ENCODE measurements around the gene CABP7.
"Not testable (repeated sequence)": the region's sequence is repeated elsewhere in the genome, so short reads cannot be mapped to it uniquely, and the experiment has no call there.

The CABP7 gene

DNA sequence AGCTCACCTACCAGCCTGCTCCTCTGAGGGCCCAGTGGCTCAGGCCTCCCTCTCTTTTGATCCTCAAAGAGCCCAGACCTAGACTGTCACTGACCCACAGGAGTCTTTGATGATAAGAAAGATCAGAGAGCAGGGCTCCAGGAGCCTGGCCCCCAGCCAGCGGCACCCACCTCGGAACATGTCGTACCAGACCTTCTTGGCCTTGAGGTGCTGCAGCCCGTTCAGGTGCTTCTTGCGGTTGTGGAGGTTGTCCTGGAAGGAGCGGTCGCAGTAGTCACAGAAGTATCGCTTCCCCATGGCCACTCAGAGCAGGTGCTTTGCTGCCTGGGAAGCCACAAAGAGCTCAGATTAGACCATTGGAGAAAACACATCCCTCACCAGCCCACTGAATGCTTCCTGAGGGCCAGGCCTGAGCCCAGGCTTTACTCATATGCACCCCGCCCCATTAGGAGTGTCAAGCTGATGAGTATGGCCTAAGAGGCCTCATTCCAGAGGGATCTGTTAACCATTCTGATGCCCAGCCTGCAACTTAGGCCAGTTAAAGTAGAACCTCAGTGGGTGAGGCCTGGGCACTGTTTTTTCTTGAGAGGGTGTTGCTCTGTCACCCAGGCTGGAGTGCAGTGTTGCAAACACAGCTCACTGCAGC lies 28.6 kb downstream of the CABP7 start:
- DNase-seq, result no peak

- DNase-seq, result no peak
Measured at GRCh38 chr22:29750029-29750428, 30.2 kb downstream of the CABP7 start.

GRCh38 chr22:29750559-29751538 lies 31.0 kb downstream of the CABP7 start:
- peak in 2 of 14 donors; percentile 13 to 35 for DNase-seq

- no peak for DNase-seq
Measured at GRCh38 chr22:29751669-29752068, 31.9 kb downstream of the CABP7 start.

- peak in 1 of 14 donors; percentile 20 for DNase-seq
Measured at GRCh38 chr22:29753808-29754657, 34.2 kb downstream of the CABP7 start.

DNA sequence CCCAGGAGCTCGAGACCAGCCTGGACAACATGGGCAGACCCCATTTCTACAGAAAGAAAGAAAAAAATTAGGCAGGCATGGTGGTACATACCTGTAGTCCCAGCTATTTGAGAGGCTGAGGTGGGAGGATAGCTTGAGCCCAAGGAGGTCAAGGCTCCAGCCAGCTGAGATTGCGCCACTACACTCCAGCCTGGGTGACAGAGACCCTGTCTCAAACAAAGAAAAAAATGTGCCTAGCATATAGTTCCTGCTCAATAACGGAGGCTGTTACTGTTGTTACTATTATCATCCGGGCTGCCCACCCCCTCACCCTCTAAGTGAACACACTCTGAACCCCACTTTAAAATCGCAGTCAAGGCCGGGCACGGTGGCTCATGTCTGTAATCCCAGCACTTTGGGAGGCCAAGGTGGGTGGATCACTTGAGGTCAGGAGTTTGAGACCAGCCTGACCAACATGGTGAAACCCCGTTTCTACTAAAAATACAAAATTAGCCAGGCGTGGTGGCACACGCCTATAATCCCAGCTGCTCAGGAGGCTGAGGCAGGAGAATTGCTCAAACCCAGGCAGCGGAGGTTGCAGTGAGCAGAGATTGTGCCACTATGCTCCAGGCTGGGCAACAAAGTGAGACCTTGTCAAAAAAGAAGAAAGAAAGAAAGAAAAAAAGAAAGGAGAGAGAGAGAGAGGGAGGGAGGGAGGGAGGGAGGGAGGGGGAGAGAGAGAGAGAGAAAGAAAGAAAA lies 35.0 kb downstream of the CABP7 start:
- DNase-seq, result not testable (repeated sequence)

GRCh38 chr22:29755889-29756288 lies 36.1 kb downstream of the CABP7 start:
- peak in 1 of 14 donors; percentile 48 for DNase-seq

DNA sequence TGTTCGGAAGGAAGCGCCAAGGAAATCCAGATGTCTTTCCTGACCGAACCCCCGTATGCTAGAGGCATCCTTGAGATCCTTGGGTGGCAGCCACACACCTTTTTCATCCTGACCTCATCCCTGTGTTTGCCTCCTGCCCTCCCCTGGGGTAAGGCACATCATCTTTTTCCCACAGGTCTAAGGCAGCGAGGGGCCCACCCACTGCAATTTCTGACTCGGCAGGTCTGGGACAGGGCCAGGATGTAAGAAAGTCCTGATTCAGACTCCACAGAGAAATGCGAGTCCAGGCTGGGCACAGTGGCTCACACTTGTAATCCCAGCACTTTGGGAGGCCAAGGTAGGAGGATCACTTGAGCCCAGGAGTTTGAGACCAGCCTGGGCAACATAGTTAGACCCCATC lies 36.5 kb downstream of the CABP7 start:
- DNase-seq, result no peak

- DNase-seq, result no peak
Measured at GRCh38 chr22:29757096-29757495, 37.3 kb downstream of the CABP7 start.

- no peak for DNase-seq
Measured at GRCh38 chr22:29758068-29758622, 38.3 kb downstream of the CABP7 start.

- no peak for DNase-seq
Measured at GRCh38 chr22:29758959-29759358, 39.2 kb downstream of the CABP7 start.

DNA sequence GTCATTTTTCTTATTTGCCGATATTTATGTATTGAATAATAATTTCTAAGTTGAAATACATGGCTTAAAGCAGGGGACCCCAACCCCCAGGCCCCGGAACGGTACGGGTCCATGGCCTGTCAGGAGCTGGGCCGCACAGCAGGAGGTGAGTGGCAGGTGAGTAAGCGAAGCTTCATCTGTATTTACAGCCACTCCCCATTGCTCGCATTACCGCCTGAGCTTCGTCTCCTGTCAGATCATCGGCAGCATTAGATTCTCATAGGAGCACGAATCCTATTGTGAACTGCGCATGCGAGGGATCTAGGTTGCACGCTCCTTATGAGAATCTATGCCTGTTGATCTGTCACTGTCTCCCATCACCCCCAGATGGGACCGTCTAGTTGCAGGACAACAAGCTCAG lies 42.5 kb downstream of the CABP7 start:
- no peak for DNase-seq

GRCh38 chr22:29765905-29766631 lies 46.3 kb downstream of the CABP7 start:
- DNase-seq, result peak in 2 of 14 donors; percentile 45 to 56

DNA sequence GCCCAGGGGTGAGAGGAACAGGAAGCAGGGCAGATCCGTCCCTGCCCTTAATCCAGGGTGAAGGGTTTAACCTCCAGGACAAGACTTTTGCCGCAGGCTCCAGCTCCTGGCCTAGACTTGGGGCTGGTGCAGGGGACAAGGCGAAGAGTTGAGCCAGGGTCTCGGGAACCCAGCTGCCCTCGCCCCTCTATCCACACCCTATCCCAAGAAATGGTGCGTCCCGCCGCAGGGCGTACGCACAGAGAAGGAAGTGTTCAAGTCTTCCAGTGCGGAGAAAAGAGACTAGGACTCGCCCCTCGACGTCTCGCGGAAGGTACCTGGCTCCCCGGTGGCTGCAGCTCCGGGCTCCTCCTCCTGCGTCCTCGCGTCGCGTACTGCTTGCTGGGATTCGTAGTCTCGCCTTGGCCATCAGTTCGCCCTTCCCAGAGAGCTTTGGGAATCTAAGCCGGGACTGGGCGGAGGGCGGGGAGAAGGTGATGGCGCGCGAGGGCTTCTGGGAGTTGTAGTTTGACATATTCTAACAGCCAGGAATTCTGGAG lies 46.9 kb downstream of the CABP7 start, which contains the start of gene ZMAT5:
Gene ZMAT5, minus strand, starts transcription at position 376 of the 539 bp plus-strand sequence. CDS start 18,463 bp downstream, outside the sequence.
- peak; percentile 45 to 96 (median 88) for DNase-seq

DNA sequence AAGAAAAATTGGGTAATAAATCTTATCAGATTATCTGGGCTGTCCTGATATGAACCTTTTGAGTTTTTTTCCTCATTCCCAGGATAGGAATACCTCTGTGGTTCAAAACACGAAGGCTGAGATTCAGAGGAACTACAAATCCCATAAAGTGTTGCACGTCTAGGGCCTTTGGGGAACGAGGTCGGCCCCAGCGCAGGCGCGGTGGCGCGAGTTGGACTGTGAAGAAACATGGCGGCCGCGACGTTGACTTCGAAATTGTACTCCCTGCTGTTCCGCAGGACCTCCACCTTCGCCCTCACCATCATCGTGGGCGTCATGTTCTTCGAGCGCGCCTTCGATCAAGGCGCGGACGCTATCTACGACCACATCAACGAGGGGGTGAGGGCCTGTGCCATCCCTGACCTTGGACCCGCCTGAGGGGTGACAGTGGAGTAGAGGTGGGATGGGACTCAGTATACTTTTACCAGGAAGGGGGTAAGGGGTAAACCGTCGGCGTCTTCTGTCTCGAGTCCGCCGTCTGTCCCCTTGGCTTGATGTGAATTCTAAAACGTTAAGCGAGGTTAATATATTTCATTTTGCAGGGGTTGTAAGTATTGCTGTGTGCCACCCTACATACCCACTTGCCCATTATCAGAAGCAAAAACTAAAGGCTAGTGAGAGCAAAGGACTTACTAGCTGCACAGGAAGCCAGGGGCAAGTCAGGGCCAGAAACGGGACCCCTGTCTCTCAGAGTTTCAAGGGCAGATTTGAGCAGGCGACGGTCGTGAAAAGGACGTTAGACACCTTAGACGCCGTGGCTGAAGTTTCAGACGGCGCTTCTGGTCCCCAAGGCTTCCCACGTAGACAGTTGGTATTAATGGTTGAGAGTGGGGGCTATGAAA lies 47.6 kb downstream of the CABP7 start, which contains the start of gene UQCR10:
Gene UQCR10, plus strand, starts transcription at position 199 of the 881 bp plus-strand sequence. Its CDS starts 30 bp downstream, at position 229.
- DNase-seq, result peak; percentile 11 to 96 (median 84)

DNA sequence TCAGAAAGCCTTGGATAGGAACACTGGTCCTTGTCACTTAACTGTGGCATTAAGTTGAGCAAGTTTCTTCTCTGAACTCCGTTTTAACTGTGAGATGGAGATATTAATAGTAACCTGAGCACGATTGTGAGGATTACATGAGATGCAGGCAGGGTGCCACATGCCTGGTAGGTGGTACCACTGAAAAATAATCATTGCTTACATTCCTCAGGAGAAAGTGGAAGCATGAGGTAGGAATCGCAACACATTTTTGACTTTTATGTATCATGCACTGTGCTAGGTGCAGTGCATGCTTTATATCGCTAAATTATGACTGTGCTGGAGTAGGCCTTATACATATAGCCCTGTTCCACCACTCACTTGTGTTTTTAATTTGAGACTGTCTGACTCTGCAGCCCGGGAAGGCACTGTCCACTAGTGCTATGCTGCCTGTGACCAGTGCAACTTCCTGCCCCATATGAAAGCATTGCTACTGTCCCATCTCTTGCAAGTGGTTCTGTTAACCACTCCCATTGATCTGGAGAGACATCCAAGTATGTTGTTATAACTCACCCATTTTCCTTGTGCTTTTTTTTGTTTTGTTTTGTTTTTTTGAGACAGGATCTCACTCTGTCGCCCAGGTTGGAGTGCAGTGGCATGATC lies 48.4 kb downstream of the CABP7 start:
- no peak for DNase-seq

DNA sequence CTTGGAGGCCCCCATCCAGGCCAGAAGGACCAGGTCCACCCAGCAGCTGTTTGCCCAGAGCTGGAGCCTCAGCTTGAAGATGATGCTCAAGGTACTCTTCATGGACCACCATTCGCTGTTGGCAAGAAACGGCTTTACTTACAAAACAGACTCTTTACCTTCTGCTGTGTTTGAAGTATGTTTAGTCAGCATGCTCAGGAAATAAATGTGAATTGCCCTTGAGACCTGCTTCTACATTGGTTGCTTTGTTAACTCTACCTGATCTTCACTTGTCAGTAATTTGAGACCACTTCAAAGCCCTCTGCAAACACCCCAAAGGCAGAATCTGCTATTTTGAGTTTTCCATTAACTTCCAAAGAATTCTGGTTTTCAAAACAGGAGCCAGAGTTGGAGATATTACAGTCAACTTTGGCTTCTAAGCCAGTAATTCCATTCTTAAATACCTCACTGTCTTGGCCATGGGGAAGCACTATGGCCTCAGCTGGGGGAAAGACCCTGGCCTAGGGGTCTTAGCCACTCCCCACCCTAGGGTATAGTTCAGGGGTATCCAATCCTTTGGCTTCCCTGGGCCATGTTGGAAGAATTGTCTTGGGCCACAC lies 50.0 kb downstream of the CABP7 start:
- DNase-seq, result no peak

DNA sequence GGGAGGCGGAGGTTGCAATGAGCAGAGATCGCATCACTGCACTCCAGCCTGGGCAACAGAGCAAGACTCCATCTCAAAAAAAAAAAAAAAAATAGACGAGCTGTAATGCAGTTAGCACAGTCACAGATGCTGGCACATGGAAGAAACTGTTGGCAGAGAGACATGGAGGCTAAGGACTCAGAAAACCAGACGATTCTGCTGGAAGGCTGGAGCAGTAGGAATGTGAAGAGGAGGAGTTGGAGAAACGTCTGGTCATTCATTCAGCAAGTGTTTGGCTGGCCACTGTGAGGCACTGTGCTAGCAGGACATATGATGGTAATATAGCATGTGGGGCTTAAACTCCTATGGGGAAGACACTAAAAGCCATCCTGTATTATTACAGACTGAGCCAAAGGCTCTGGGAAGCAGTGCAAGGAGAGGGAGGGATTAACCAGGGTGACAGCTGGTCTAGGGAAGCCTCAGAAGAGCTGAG lies 52.4 kb downstream of the CABP7 start:
- no peak for DNase-seq

Data from C1 segment of cervical spinal cord (tissue), 14 donors.